Epithelial cell of umbilical artery (primary cell): ENCODE measurements around the gene KCNJ5. TPM values are rescaled to one million over a fixed set of nuclear protein-coding genes. Genes with fewer than 3 reads are reported as not detected.

ENCODE experiments used
- total RNA-seq: library from RNA; depleted of rRNA; stranded (reverse); fragments of >200 nt; gene quantifications from 2 replicates; pipeline ENCODE4 v1.2.3, GENCODE V29; 2014

The KCNJ5 gene
- total RNA-seq: 0.30 TPM in 1 of 2 replicates, not detected in the other

GRCh38 chr11:128890543-128891368 lies at the start of gene KCNJ5:
Gene KCNJ5, plus strand, starts transcription at chr11:128891356. Its CDS starts 19,918 bp downstream, at chr11:128911274.

GRCh38 chr11:128867277-128867676 lies 23.9 kb upstream of the KCNJ5 start, which contains the start of gene KCNJ1:
Gene KCNJ1, minus strand, starts transcription at chr11:128867296. Its CDS starts 27,053 bp downstream, at chr11:128840243.

DNA sequence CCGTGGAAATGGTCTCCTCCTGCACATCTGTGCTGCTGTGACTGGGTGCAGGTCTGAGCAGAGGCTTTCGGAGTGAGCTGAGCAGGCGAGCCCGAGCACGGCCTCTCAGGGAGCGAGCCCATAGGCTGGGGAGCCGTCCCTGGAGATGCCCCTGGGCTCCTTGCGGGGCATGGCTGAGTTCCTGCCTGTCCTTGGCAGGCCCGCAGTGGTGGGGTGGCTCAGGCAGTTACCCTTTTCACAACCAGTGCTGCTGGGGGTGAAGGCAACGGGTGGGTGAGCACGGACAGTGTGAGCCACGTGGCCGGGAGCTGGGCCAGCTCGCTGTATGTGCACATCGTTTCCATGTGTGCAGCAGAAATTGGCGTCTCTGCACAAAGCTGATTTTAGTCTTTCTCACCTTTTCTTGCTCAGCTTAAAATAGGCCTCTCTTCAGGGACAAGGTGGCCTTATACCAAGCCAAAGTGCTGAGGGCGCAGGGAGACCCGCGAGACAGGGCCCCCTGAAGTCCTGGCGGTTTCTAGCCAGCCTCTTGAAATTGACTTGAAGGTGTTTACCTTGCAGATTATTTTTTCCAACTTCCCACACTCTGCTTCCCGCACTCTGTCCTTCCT lies 51.8 kb downstream of the KCNJ5 start, which contains the start of gene TP53AIP1:
TP53AIP1 (minus strand) TSS at position 55 of the 611 bp plus-strand sequence. CDS start 5,053 bp downstream, outside the sequence.

Other genes with a start within 250 kb of the KCNJ5 start
- gene FLI1, start 197.3 kb upstream of the KCNJ5 start, total RNA-seq: 70.2 and 75.0 TPM in 2 replicates
- gene KCNJ1, start 24.1 kb upstream of the KCNJ5 start, total RNA-seq: under 0.01 TPM in 1 of 2 replicates, not detected in the other
- gene TP53AIP1, start 51.5 kb downstream of the KCNJ5 start, total RNA-seq: not detected in 2 replicates